NCI-H128 (cell line): Measurements from ENCODE around the gene RNLS.

Experiments used
- DNase-seq: peaks from one replicate; lab custom pipeline; 2025; ENCODE audit not compliant: unreplicated experiment; lab: John Stamatoyannopoulos, UW

The RNLS gene

DNA sequence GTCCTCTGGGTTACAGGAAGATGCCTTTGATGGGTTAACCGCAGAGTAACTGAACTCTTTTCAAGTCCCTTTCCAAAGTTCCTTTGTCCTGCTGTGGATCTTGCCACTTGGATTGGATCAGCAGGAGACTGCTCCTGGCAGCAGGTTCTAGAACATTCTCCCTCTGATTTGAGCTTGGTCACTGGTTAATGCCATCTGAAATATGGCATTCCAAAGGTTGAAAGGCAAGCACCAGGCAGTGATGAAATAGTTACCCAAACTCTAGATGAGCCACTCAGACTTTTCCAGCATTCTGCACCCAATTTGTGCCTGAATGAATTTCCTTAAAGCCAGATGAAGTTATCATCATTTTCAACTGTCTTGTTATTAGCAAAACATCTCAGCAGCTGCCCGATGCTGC is 343.9 kb downstream of the RNLS start:
- no peak for DNase-seq

DNA sequence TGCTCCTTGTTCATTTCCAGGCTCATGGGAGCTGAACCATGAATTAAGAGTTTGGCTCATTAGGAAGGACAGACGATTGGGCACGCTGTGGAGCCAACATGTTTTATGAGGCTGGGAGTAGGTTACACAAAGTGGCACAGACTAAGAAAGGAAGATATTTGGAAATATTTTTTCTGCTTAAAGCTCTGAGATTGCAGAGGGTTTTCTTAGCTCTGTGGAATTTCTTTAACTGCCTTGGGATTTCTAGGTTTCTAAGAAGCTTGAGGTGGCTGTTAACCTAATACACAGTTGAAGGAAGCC is 344.6 kb downstream of the RNLS start:
- DNase-seq: no peak

GRCh38 chr10:88237896-88238614 is 345.1 kb downstream of the RNLS start:
- DNase-seq: no peak

DNA sequence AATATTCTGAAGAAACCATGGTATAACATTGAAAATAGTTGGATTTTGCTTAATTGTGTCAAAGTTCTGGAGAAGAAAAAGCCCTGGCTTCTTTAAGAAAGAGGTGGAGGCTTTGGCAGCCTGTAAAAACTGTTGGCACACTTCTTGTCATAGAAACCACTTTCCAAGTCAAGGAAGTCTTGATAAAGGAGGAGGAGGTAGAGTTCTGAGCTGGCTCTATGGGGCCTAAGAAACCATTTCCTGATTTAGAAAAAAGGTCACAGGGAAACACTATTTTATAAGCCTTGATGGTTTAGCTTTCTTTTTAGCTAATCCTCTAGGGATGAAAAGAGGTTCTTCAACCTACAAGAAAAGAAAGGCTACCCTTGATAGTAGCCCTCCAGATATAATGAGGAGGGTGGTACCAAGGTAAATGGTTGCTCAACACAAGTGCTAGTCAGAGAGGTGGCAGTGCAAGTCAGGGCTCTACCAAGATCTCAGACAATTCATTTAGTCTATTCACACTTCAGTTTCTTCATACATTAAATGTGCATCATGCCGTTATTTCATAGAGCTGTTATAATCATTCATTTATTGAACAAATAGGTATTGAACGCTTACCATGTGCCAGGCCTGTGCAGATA is 346.9 kb downstream of the RNLS start:
- no peak for DNase-seq

GRCh38 chr10:88234297-88234696 is 348.8 kb downstream of the RNLS start:
- no peak for DNase-seq

GRCh38 chr10:88233870-88234269 is 349.2 kb downstream of the RNLS start:
- no peak for DNase-seq

- DNase-seq: no peak
These were observed 350.1 kb downstream of the RNLS start for GRCh38 chr10:88232983-88233543.

- DNase-seq: no peak
These were observed 350.9 kb downstream of the RNLS start for GRCh38 chr10:88232029-88232895.

- DNase-seq: no peak
These were observed 352.9 kb downstream of the RNLS start for GRCh38 chr10:88230251-88230650.

- no peak for DNase-seq
These were observed 355.0 kb downstream of the RNLS start for GRCh38 chr10:88228130-88228529.

GRCh38 chr10:88227342-88228018 is 355.6 kb downstream of the RNLS start:
- DNase-seq: no peak

DNA sequence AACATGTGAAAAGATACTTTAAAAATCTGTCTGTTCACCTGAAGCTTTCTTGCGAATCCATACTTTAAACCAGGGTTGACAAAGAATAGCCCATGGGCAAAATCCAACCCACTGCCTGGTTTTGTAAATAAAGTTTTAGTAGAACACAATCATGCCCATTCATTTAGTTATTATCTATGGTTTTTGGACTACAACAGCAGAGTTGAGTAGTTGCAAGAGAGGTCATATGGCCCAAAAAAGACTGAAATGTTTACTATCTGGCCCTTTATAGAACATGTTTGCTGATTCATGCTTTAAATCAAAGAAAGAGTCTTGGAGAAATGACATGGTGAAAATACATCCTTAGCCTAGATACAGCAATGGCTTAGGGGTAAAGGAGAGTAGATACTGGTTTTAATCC is 356.2 kb downstream of the RNLS start:
- DNase-seq: no peak

DNA sequence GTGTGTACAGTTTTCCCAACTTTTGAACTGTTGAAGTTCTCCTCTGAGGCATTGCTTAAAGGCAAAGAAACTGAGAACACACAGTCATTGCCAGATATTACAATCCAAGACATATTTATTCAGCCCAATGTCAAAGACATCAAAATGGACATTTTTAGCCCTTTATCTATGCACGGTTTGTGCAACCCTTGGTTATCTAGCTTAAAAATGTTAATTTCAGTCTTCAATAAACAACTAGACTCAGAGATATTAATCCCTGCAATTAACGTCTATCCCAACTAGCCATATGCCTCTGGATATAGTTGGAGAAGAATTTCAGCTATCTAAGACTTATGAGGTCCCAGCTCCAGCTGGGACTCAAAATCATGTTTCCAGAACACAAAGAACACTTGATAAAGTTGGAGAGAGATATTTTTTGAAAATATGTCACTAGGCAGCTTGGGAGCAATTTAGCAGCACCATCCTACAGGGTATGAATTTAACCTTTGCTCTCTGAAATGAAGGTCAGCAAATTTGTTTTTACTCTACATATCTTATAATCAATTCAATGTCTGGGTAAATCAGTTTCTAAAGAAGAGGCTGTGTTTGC is 357.0 kb downstream of the RNLS start:
- no peak for DNase-seq
